ENCODE data around the gene ZFP90.
A peak's percentile ranks its signal among the peaks of the same experiment; 100 is the strongest.

Gene ZFP90

DNA sequence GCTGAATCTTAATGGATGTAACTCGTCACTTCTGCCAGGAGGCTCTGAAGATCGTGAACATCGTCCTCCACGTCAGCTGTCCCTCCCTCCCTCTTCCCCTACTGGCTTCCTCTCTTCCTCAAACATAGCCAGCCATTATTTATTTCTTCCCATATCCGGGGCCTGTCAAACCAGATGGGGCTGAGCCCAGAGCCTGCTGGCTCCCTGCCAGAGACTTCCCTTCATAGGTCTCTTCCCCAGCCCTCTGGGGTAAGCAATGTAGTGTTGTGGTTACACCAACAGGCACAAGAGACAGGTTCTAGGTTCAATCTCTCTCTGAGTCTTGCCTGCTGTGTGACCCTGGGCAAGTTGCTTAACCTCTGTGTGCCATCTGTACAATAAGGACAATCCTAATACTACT lies 40.1 kb upstream of the ZFP90 start (continued):
- TF ChIP-seq HOXC10 (CRISPR knock-in tag; IDR thresholded peaks at IDR 0.05) (no peak), ZNF133 (tag by site-specific recombination; IDR thresholded peaks at IDR 0.05) (no peak), ZNF433 (tag by site-specific recombination; IDR thresholded peaks at IDR 0.05; ENCODE audit: low read depth) (no peak)

GRCh38 chr16:68503334-68503733 lies 35.8 kb upstream of the ZFP90 start:
- Histone ChIP-seq H3K36me3 (ENCODE audit: control insufficient read depth in 2 of 2, insufficient read depth in 1 of 2, low read length in 2 of 2) (no peaks in the 10 kb centered on the region), H3K4me3 (ENCODE audit: low read depth, low read length) (no peak overlapping the region), H3K9me3 (ENCODE audit: control insufficient read depth, insufficient read depth, low read depth, low read length) (no peaks in the 10 kb centered on the region), H3K4me1 (ENCODE audit: control insufficient read depth, insufficient read depth, low read length) (no peaks in the 10 kb centered on the region), H3K27ac (ENCODE audit: extremely low read depth, low read depth, low read length) (no peak overlapping the region)
- TF ChIP-seq ZNF585B (tag by site-specific recombination; IDR thresholded peaks at IDR 0.05) (no peak), TCF7L2 (IDR thresholded peaks at IDR 0.05; ENCODE audit: borderline replicate concordance, low read depth, low read length) (no peak)
- CTCF ChIA-PET, result no interaction called here
- POLR2A ChIA-PET, result no interaction called here

- H3K9me3 ChIP-seq (ENCODE audit: control insufficient read depth, insufficient read depth, low read depth, low read length), result no peaks in the 10 kb centered on the region
- H3K4me3 ChIP-seq (ENCODE audit: low read depth, low read length), result no peak overlapping the region
- H3K36me3 ChIP-seq (ENCODE audit: control insufficient read depth in 2 of 2, insufficient read depth in 1 of 2, low read length in 2 of 2), result no peaks in the 10 kb centered on the region
- H3K27ac ChIP-seq (ENCODE audit: extremely low read depth, low read depth, low read length), result no peak overlapping the region
- ChIA-PET CTCF (interaction anchor here (0.9 to 1.2 kb wide), 3 partner anchors 16 to 63 kb away, joined by 3 to 5 read pairs (median 4); no protein-coding TSS in a partner anchor), POLR2A (no interaction called here)
- TF ChIP-seq, protein P1, sequence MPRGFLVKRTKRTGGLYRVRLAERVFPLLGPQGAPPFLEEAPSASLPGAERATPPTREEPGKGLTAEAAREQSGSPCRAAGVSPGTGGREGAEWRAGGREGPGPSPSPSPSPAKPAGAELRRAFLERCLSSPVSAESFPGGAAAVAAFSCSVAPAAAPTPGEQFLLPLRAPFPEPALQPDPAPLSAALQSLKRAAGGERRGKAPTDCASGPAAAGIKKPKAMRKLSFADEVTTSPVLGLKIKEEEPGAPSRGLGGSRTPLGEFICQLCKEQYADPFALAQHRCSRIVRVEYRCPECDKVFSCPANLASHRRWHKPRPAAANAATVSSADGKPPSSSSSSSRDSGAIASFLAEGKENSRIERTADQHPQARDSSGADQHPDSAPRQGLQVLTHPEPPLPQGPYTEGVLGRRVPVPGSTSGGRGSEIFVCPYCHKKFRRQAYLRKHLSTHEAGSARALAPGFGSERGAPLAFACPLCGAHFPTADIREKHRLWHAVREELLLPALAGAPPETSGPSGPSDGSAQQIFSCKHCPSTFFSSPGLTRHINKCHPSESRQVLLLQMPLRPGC (tag by site-specific recombination; IDR thresholded peaks at IDR 0.05), result no peak
- TF ChIP-seq SP7 (tag by site-specific recombination; IDR thresholded peaks at IDR 0.05), result no peak
- TF ChIP-seq ZNF768 (tag by site-specific recombination; IDR thresholded peaks at IDR 0.05), result no peak
- no peak for TF ChIP-seq ZNF37A (tag by site-specific recombination; IDR thresholded peaks at IDR 0.05)
- TF ChIP-seq ZNF121 (tag by site-specific recombination; IDR thresholded peaks at IDR 0.05), result no peak
- TF ChIP-seq ZBTB17 (tag by site-specific recombination; IDR thresholded peaks at IDR 0.05), result no peak
- H3K4me1 ChIP-seq (ENCODE audit: control insufficient read depth, insufficient read depth, low read length), result no peaks in the 10 kb centered on the region
Measured at GRCh38 chr16:68504066-68504465, 35.0 kb upstream of the ZFP90 start.

DNA sequence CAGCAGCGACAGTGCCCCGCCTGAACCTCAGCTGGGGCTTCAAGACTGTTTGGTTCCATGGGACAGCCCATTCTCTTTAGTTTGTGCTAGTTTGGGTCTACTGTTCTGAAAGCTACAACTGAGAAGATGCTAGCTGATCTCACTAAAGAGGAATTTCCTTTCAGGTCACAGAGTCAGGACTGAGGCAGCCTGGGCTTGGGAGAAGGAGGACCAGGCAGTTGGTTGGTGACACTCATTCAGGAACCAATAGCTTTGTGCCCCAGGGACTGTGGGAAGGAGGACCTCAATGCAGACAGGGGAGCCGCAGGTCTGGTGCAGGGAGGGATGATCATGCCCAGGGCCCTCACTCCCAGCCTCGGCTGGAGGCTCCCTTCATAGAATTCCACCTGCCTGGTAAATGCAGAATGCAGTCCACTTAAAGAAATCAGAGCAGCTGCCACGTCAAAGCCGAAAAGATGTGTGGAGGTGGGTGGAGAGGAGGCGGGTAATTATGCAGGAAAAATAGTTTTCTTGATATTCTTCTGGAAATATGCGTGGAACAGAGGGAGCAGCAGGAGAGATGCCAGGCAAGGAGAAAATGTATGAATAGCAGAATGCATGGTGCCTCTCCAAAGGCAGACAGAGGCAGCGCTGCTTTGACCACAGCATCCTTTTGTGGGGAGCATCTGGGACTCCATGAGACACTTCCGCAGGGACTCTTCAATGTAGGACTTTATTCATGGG lies 32.6 kb upstream of the ZFP90 start:
- H3K27ac ChIP-seq (ENCODE audit: extremely low read depth, low read depth, low read length), result no peak overlapping the region
- CTCF ChIA-PET, result interaction anchor here (1.1 kb wide), 1 partner anchor 14 kb away, joined by 3 read pairs; no protein-coding TSS in a partner anchor
- H3K4me1 ChIP-seq (ENCODE audit: control insufficient read depth, insufficient read depth, low read length), result no peaks in the 10 kb centered on the region
- H3K36me3 ChIP-seq (ENCODE audit: control insufficient read depth in 2 of 2, insufficient read depth in 1 of 2, low read length in 2 of 2), result no peaks in the 10 kb centered on the region
- POLR2A ChIA-PET, result no interaction called here
- no peaks in the 10 kb centered on the region for H3K9me3 ChIP-seq (ENCODE audit: control insufficient read depth, insufficient read depth, low read depth, low read length)
- no peak overlapping the region for H3K4me3 ChIP-seq (ENCODE audit: low read depth, low read length)
- TF ChIP-seq ZNF335 (tag by site-specific recombination; conservative IDR thresholded peaks at IDR 0.05) (peak; percentile 38; the same call in 1 of the 2 replicates), ZXDB (tag by site-specific recombination; IDR thresholded peaks at IDR 0.05) (no peak), ZNF155 (tag by site-specific recombination; IDR thresholded peaks at IDR 0.05) (no peak), ZFHX2 (tag by site-specific recombination; conservative IDR thresholded peaks at IDR 0.05) (no peak), PRDM1 (tag by site-specific recombination; IDR thresholded peaks at IDR 0.05) (no peak), ZNF148 (tag by site-specific recombination; IDR thresholded peaks at IDR 0.05; ENCODE audit: borderline replicate concordance) (no peak), KLF16 (tag by site-specific recombination; IDR thresholded peaks at IDR 0.05) (no peak)

All from HEK293 (cell line).